HepG2 (cell line): Measurements from ENCODE around the gene HS3ST3B1. TPM values are rescaled to one million over a fixed set of nuclear protein-coding genes. Genes with fewer than 3 reads are reported as not detected.
A peak's percentile ranks its signal among the peaks of the same experiment; 100 is the strongest.

ENCODE experiments used
- ATAC-seq: fragments of 200-7000 bp; cut with Tn5 transposase; 3 replicates; pipeline ENCODE4 v1.9.1; 2020; ENCODE audit warnings: mild to moderate bottlenecking, moderate library complexity
- BruUV-seq: library from RNA; stranded (reverse); fragments of 400-500 nt; replicated peaks from 2 replicates; lab custom pipeline; 2021; lab: Mats Ljungman, UMichigan
- CTCF ChIA-PET: fragments of 300-600 bp; formaldehyde crosslinking; extraction: SDS; loops from one replicate; lab custom pipeline; 2021; ENCODE audit warnings: low total read pairs, inconsistent platforms, low intra/inter-chr PET ratio; lab: Yijun Ruan, JAX
- POLR2A ChIA-PET: fragments of 350-600 bp; sonication (Branson Sonifier 250); formaldehyde crosslinking; loops from one replicate; lab custom pipeline; 2020; ENCODE audit warnings: antibody characterized with exemption, inconsistent platforms; lab: Yijun Ruan, JAX
- DNase-seq: peaks from one replicate; pipeline ENCODE4 v3.0.0-alpha.2; 2015; ENCODE audit warnings: low spot score
- FAIRE-seq: peaks from 3 replicates; lab custom pipeline; 2011; peaks lifted over from hg19 to GRCh38; lab: Jason Lieb, UNC
- H2AFZ ChIP-seq: one replicate; pipeline ENCODE4 v1.6.1; 2011; ENCODE audit warnings: low read length, inconsistent platforms
- H3K27ac ChIP-seq: fragments of 300-600 bp; 3 replicates; pipeline ENCODE4 v1.8.0; 2011; ENCODE audit warnings: mixed run types, mild to moderate bottlenecking, mixed read lengths, low read length, inconsistent platforms; ENCODE audit not compliant: insufficient read depth; ENCODE audit errors: extremely low read length
- H3K27me3 ChIP-seq, 2 experiments: fragments of 200-600 bp in 1 of 2; 2 replicates in 1 of 2; 3 replicates in 1 of 2; pipeline versions ENCODE4 v1.6.0 to v1.8.0; 2011; ENCODE audit warnings: low read length in 2 of 2, mild to moderate bottlenecking in 2 of 2, moderate library complexity in 2 of 2, inconsistent platforms in 1 of 2; ENCODE audit not compliant: insufficient read depth in 2 of 2, control insufficient read depth in 1 of 2
- H3K36me3 ChIP-seq, 2 experiments: fragments of 200-600 bp in 1 of 2; replicated peaks in 1 of 2; 2 replicates in 1 of 2; 3 replicates in 1 of 2; pipeline versions ENCODE4 v1.5.1 to v1.8.0; 2011; ENCODE audit warnings: low read length in 2 of 2, inconsistent platforms in 1 of 2; ENCODE audit not compliant: insufficient read depth in 2 of 2, control insufficient read depth in 1 of 2
- H3K4me1 ChIP-seq: 2 replicates; pipeline ENCODE4 v1.5.1; 2012; ENCODE audit warnings: low read length, inconsistent platforms; ENCODE audit not compliant: insufficient read depth
- H3K4me2 ChIP-seq: 2 replicates; pipeline ENCODE4 v1.6.0; 2011; ENCODE audit warnings: low read depth, low read length, inconsistent platforms
- H3K4me3 ChIP-seq, 3 experiments: fragments of 200-600 bp in 1 of 3; sonication (generic), shearing (Covaris generic) in 1 of 3; replicated peaks in 1 of 3; 2 replicates each; pipeline ENCODE4 v1.5.1; 2011 to 2016; ENCODE audit warnings: low read length in 3 of 3, inconsistent platforms in 2 of 3, low read depth in 2 of 3, mild to moderate bottlenecking in 2 of 3, control low read depth in 1 of 3, mixed read lengths in 1 of 3; ENCODE audit not compliant: insufficient read depth in 1 of 3
- H3K79me2 ChIP-seq: one replicate; pipeline ENCODE4 v1.6.1; 2011; ENCODE audit warnings: low read length, inconsistent platforms; ENCODE audit not compliant: insufficient read depth
- H3K9ac ChIP-seq: 2 replicates; pipeline ENCODE4 v1.6.0; 2011; ENCODE audit warnings: mild to moderate bottlenecking, low read depth, low read length, inconsistent platforms; ENCODE audit not compliant: insufficient read depth
- H3K9me3 ChIP-seq: 2 replicates; pipeline ENCODE4 v1.5.1; 2012; ENCODE audit warnings: mild to moderate bottlenecking, low read length
- H4K20me1 ChIP-seq: 2 replicates; pipeline ENCODE4 v1.6.0; 2011; ENCODE audit warnings: inconsistent platforms, mild to moderate bottlenecking, low read length, moderate library complexity; ENCODE audit not compliant: insufficient read depth
- DRAP1 ChIP-seq: IDR thresholded peaks from 2 replicates; pipeline ENCODE4 v1.6.1; 2016; ENCODE audit warnings: missing genetic modification reagents, missing compliant biosample characterization
- KMT2A ChIP-seq: sonication (generic); formaldehyde crosslinking; IDR thresholded peaks from 2 replicates; pipeline ENCODE4 v1.4.0; 2020; ENCODE audit warnings: missing genetic modification reagents
- MXI1 ChIP-seq: IDR thresholded peaks from 3 replicates; pipeline ENCODE4 v1.6.1; 2012; ENCODE audit warnings: low read depth, low read length, inconsistent platforms, borderline replicate concordance
- RAD21 ChIP-seq: fragments of 450-650 bp; formaldehyde crosslinking; IDR thresholded peaks from 2 replicates; pipeline ENCODE4 v1.5.0; 2020; ENCODE audit warnings: mild to moderate bottlenecking
- SMC3 ChIP-seq: IDR thresholded peaks from 2 replicates; pipeline ENCODE4 v1.6.1; 2011; ENCODE audit warnings: low read length, improper control_type of control experiment
- STAG1 ChIP-seq: sonication (generic); formaldehyde crosslinking; IDR thresholded peaks from 2 replicates; pipeline ENCODE4 v1.4.0; 2020; ENCODE audit warnings: missing genetic modification reagents
- ZNF10 ChIP-seq: sonication (generic); formaldehyde crosslinking; IDR thresholded peaks from 2 replicates; pipeline ENCODE4 v1.4.0; 2020; ENCODE audit warnings: mild to moderate bottlenecking, low read depth, missing genetic modification reagents, borderline replicate concordance
- ZNF232 ChIP-seq: sonication (generic); formaldehyde crosslinking; IDR thresholded peaks from 2 replicates; pipeline ENCODE4 v1.4.0; 2020; ENCODE audit warnings: missing genetic modification reagents, borderline replicate concordance
- ZNF615 ChIP-seq: sonication (generic); formaldehyde crosslinking; IDR thresholded peaks from 2 replicates; pipeline ENCODE4 v1.5.0; 2020; ENCODE audit warnings: mild to moderate bottlenecking, missing genetic modification reagents, borderline replicate concordance
- WGBS: methylation state at CpG from one replicate; pipeline ENCODE4 v1.1.6; 2017; ENCODE audit warnings: low lambda C conversion rate; 5-methylcytosine and 5-hydroxymethylcytosine counted together
- in situ Hi-C: cut with HindIII; loops from 2 replicates; pipeline ENCODE4 v1.10.0; 2017; ENCODE audit warnings: low pct_unique_long_range_greater_than_20kb; ENCODE audit not compliant: extremely low pct_ligation_motif_present
- intact Hi-C: fragments of 100-400 bp; cut with micrococcal nuclease; formaldehyde crosslinking; loops from one replicate; pipeline ENCODE4 v1.10.0; 2022; ENCODE audit not compliant: unreplicated experiment
- polyA plus RNA-seq, 8 experiments: library from polyadenylated mRNA; depleted of rRNA in 3 of 8; stranded (reverse) in 7 of 8; unstranded in 1 of 8; fragments of >200 nt; fragmentation: Illumina TruSeq in 4 of 8; extraction: Trizol in 4 of 8; gene quantifications; 2 replicates each; pipeline versions ENCODE4 v1.2.1 to v1.2.3, GENCODE V29; 2011 to 2016; ENCODE audit warnings: low read depth in 4 of 8, missing spikeins in 1 of 8, mixed read lengths in 1 of 8; ENCODE audit not compliant: insufficient read depth in 1 of 8
- total RNA-seq, 5 experiments: library from RNA; depleted of rRNA; stranded (reverse); fragments of >200 nt; fragmentation: Illumina TruSeq; extraction: Trizol; gene quantifications; 2 replicates each; pipeline ENCODE4 v1.2.3, GENCODE V29; 2016; ENCODE audit warnings: low read depth in 1 of 5
- TF ChIP-seq, protein P1 (sequence below): sonication (generic); formaldehyde crosslinking; IDR thresholded peaks from 2 replicates; pipeline ENCODE4 v1.5.1; 2020; ENCODE audit warnings: mild to moderate bottlenecking, moderate library complexity, missing genetic modification reagents
- TF ChIP-seq, protein P2 (sequence below): sonication (generic); formaldehyde crosslinking; IDR thresholded peaks from 2 replicates; pipeline ENCODE4 v1.5.0; 2020; ENCODE audit warnings: mild to moderate bottlenecking, missing genetic modification reagents, moderate library complexity

HS3ST3B1 gene
- total and polyA plus RNA-seq, 2 of the 13 experiments (the other 11 are each of a cell fraction or from before 2014, with no cell fraction given): 15.7 to 39.5 TPM

GRCh38 chr17:14261406-14261805 lies 39.5 kb upstream of the HS3ST3B1 start:
- no peak overlapping the region for H3K9ac ChIP-seq
- H3K4me2 ChIP-seq: no peak overlapping the region
- in situ Hi-C loops: loop anchor here (25.0 kb wide), 1 partner anchor 676 kb away; no protein-coding TSS in a partner anchor
- no peaks in the 10 kb centered on the region for H3K79me2 ChIP-seq
- H3K4me3 ChIP-seq: no peak overlapping the region
- intact Hi-C loops: no loop called here
- POLR2A ChIA-PET: no interaction called here
- 28% methylated on average over 5 of the region's 5 CpGs for WGBS
- CTCF ChIA-PET: no interaction called here
- H3K27ac ChIP-seq: no peak overlapping the region
- no peaks in the 10 kb centered on the region for H3K4me1 ChIP-seq
- peaks cover 0 to 30% of the 10 kb centered on the region in 2 experiments; a peak in 2 of 5 replicates for H3K27me3 ChIP-seq
- H2AFZ ChIP-seq: no peak overlapping the region
- no peak for FAIRE-seq
- H4K20me1 ChIP-seq: no peaks in the 10 kb centered on the region
- H3K36me3 ChIP-seq: no peaks in the 10 kb centered on the region
- no peak for ATAC-seq
- no peak for TF ChIP-seq ZNF615 (CRISPR knock-in tag)
- no peak for TF ChIP-seq DRAP1 (CRISPR knock-in tag)
- TF ChIP-seq MXI1: no peak
- TF ChIP-seq, protein P1, sequence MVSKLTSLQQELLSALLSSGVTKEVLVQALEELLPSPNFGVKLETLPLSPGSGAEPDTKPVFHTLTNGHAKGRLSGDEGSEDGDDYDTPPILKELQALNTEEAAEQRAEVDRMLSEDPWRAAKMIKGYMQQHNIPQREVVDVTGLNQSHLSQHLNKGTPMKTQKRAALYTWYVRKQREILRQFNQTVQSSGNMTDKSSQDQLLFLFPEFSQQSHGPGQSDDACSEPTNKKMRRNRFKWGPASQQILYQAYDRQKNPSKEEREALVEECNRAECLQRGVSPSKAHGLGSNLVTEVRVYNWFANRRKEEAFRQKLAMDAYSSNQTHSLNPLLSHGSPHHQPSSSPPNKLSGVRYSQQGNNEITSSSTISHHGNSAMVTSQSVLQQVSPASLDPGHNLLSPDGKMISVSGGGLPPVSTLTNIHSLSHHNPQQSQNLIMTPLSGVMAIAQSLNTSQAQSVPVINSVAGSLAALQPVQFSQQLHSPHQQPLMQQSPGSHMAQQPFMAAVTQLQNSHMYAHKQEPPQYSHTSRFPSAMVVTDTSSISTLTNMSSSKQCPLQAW (CRISPR knock-in tag): no peak
- DNase-seq: no peak
- H3K9me3 ChIP-seq: no peaks in the 10 kb centered on the region
- BruUV-seq: no TSS peak

DNA sequence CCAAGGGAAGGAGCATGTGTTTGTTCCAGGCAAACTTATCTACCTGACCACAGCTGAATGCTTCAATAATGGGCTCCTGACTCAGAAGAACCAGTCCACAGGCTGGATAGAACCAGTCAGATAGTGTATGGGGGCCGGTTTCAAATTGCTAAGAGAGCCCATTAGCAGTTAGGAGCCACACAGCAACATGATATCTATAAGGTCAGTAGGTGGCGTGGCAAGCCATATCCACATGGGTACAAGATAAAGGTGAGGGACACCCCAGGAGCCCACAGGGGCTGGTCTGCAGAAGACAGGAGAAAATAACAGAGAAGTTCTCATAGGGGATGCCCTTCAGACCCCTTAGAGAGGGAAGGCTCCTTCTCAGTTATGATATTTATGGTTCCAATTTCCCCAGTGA lies 32.6 kb upstream of the HS3ST3B1 start:
- H2AFZ ChIP-seq: no peak overlapping the region
- H3K9ac ChIP-seq: no peak overlapping the region
- in situ Hi-C loops: loop anchor here (25.0 kb wide), 1 partner anchor 669 kb away; no protein-coding TSS in a partner anchor
- no peaks in the 10 kb centered on the region for H3K36me3 ChIP-seq
- FAIRE-seq (peak; percentile 52), ATAC-seq (peak; percentile 89), DNase-seq (peak; percentile 50)
- WGBS: 12% methylated on average over 2 of the region's 2 CpGs
- H3K9me3 ChIP-seq: no peaks in the 10 kb centered on the region
- no peak overlapping the region for H3K4me3 ChIP-seq
- no peak overlapping the region for H3K27ac ChIP-seq
- peak; percentile 78 for TF ChIP-seq STAG1 (CRISPR knock-in tag)
- TF ChIP-seq KMT2A (CRISPR knock-in tag): no peak
- TF ChIP-seq ZNF10: no peak
- TF ChIP-seq ZNF232 (CRISPR knock-in tag): no peak
- TF ChIP-seq SMC3: peak; percentile 37; the same call in 1 of the 2 replicates
- TF ChIP-seq, protein P2, sequence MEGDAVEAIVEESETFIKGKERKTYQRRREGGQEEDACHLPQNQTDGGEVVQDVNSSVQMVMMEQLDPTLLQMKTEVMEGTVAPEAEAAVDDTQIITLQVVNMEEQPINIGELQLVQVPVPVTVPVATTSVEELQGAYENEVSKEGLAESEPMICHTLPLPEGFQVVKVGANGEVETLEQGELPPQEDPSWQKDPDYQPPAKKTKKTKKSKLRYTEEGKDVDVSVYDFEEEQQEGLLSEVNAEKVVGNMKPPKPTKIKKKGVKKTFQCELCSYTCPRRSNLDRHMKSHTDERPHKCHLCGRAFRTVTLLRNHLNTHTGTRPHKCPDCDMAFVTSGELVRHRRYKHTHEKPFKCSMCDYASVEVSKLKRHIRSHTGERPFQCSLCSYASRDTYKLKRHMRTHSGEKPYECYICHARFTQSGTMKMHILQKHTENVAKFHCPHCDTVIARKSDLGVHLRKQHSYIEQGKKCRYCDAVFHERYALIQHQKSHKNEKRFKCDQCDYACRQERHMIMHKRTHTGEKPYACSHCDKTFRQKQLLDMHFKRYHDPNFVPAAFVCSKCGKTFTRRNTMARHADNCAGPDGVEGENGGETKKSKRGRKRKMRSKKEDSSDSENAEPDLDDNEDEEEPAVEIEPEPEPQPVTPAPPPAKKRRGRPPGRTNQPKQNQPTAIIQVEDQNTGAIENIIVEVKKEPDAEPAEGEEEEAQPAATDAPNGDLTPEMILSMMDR (CRISPR knock-in tag): peak; percentile 67
- 0 out of 2 replicates have a peak, but pooled peaks have one; percentile 27 for TF ChIP-seq RAD21 (CRISPR knock-in tag)
- H3K4me2 ChIP-seq: no peak overlapping the region
- peaks cover 0 to 23% of the 10 kb centered on the region in 2 experiments; a peak in 3 of 5 replicates for H3K27me3 ChIP-seq
- no peaks in the 10 kb centered on the region for H3K79me2 ChIP-seq
- intact Hi-C loops: no loop called here
- H4K20me1 ChIP-seq: no peaks in the 10 kb centered on the region
- no TSS peak for BruUV-seq
- ChIA-PET POLR2A (interaction anchor here (1.0 to 1.5 kb wide), 2 partner anchors 8 to 32 kb away, joined by 3 to 5 read pairs; partner anchors contain the start of gene HS3ST3B1), CTCF (interaction anchor here (0.7 to 1.1 kb wide), 3 partner anchors 34 to 658 kb away, joined by 3 to 5 read pairs (median 4); no protein-coding TSS in a partner anchor)
- no peaks in the 10 kb centered on the region for H3K4me1 ChIP-seq
